ENCODE measurements around the gene EPOP. TPM values are rescaled to one million over a fixed set of nuclear protein-coding genes. Genes with fewer than 3 reads are reported as not detected.
A peak's percentile ranks its signal among the peaks of the same experiment; 100 is the strongest.

Gene EPOP
- total RNA-seq, 1 donor from 2014 or later = 2.1 TPM

GRCh38 chr17:38705803-38706504 lies 31.2 kb upstream of the EPOP start:
- no peak for DNase-seq (ENCODE audit: low read depth)

GRCh38 chr17:38705523-38705802 lies 30.7 kb upstream of the EPOP start:
- no peak for DNase-seq (ENCODE audit: low read depth)

- peak; percentile 61 for DNase-seq (ENCODE audit: low read depth)
Measured at GRCh38 chr17:38704606-38705522, 30.1 kb upstream of the EPOP start, which contains the start of gene MLLT6. MLLT6 (plus strand) TSS chr17:38705273; CDS start chr17:38705633, 360 bp downstream.

GRCh38 chr17:38703742-38704605 lies 29.2 kb upstream of the EPOP start:
- peak; percentile 71 for DNase-seq (ENCODE audit: low read depth)

GRCh38 chr17:38702916-38703741 lies 28.4 kb upstream of the EPOP start:
- no peak for DNase-seq (ENCODE audit: low read depth)

GRCh38 chr17:38702166-38702915 lies 27.6 kb upstream of the EPOP start:
- DNase-seq (ENCODE audit: low read depth) = peak; percentile 48

GRCh38 chr17:38701504-38702165 lies 26.9 kb upstream of the EPOP start:
- peak; percentile 65 for DNase-seq (ENCODE audit: low read depth)

GRCh38 chr17:38698760-38699159 lies 24.0 kb upstream of the EPOP start:
- DNase-seq (ENCODE audit: low read depth) = no peak

- no peak for DNase-seq (ENCODE audit: low read depth)
Measured at GRCh38 chr17:38697061-38697820, 22.5 kb upstream of the EPOP start.

- no peak for DNase-seq (ENCODE audit: low read depth)
Measured at GRCh38 chr17:38693700-38694329, 19.1 kb upstream of the EPOP start.

GRCh38 chr17:38691154-38691553 lies 16.4 kb upstream of the EPOP start:
- DNase-seq (ENCODE audit: low read depth) = no peak

GRCh38 chr17:38690386-38690785 lies 15.6 kb upstream of the EPOP start:
- DNase-seq (ENCODE audit: low read depth) = no peak

- no peak for DNase-seq (ENCODE audit: low read depth)
Measured at GRCh38 chr17:38687286-38687685, 12.5 kb upstream of the EPOP start.

- no peak for DNase-seq (ENCODE audit: low read depth)
Measured at GRCh38 chr17:38685491-38685890, 10.7 kb upstream of the EPOP start.

GRCh38 chr17:38681096-38681495 lies 6.3 kb upstream of the EPOP start:
- DNase-seq (ENCODE audit: low read depth) = no peak

GRCh38 chr17:38677819-38678218 lies 3.1 kb upstream of the EPOP start:
- DNase-seq (ENCODE audit: low read depth) = no peak

GRCh38 chr17:38676706-38677504 lies 2.1 kb upstream of the EPOP start:
- DNase-seq (ENCODE audit: low read depth) = peak; percentile 70
